GM18907 (cell line): ENCODE data around the gene PRR3.

Experiments
- ATAC-seq: cut with Tn5 transposase; IDR thresholded peaks from one replicate; pipeline ENCODE4 v1.9.1; 2021; ENCODE audit warnings: mild to moderate bottlenecking, moderate library complexity; ENCODE audit not compliant: unreplicated experiment

PRR3 gene

GRCh38 chr6:30570263-30570662 lies 13.2 kb downstream of the PRR3 start:
- no peak for ATAC-seq

- ATAC-seq: peak; percentile 21
Observed at GRCh38 chr6:30570740-30571074, 13.6 kb downstream of the PRR3 start.

- ATAC-seq: peak; percentile 91
Observed at GRCh38 chr6:30571075-30571761, 14.1 kb downstream of the PRR3 start, which contains the start of gene ABCF1. TSS of gene ABCF1 (plus strand) at chr6:30571442. CDS start at chr6:30571488, 46 bp downstream.

GRCh38 chr6:30571762-30572082 lies 14.6 kb downstream of the PRR3 start:
- peak; percentile 1 for ATAC-seq

GRCh38 chr6:30572148-30572547 lies 15.1 kb downstream of the PRR3 start:
- no peak for ATAC-seq

GRCh38 chr6:30573113-30573512 lies 16.0 kb downstream of the PRR3 start:
- ATAC-seq: no peak

GRCh38 chr6:30578051-30578450 lies 21.0 kb downstream of the PRR3 start:
- no peak for ATAC-seq

GRCh38 chr6:30583921-30584320 lies 26.8 kb downstream of the PRR3 start:
- ATAC-seq: no peak

- ATAC-seq: no peak
Observed at GRCh38 chr6:30589754-30590358, 32.8 kb downstream of the PRR3 start.

- no peak for ATAC-seq
Observed at GRCh38 chr6:30590509-30590908, 33.4 kb downstream of the PRR3 start.

GRCh38 chr6:30591008-30591407 lies 33.9 kb downstream of the PRR3 start:
- no peak for ATAC-seq

GRCh38 chr6:30592287-30592686 lies 35.2 kb downstream of the PRR3 start:
- ATAC-seq: no peak

GRCh38 chr6:30597315-30598144 lies 40.4 kb downstream of the PRR3 start:
- ATAC-seq: peak; percentile 52

- no peak for ATAC-seq
Observed at GRCh38 chr6:30598912-30599624, 42.0 kb downstream of the PRR3 start.

- no peak for ATAC-seq
Observed at GRCh38 chr6:30599625-30600324, 42.7 kb downstream of the PRR3 start.

GRCh38 chr6:30600451-30600961 lies 43.4 kb downstream of the PRR3 start:
- no peak for ATAC-seq

- ATAC-seq: no peak
Observed at GRCh38 chr6:30601436-30601814, 44.3 kb downstream of the PRR3 start.

- no peak for ATAC-seq
Observed at GRCh38 chr6:30601815-30602641, 44.9 kb downstream of the PRR3 start.

- ATAC-seq: no peak
Observed at GRCh38 chr6:30603961-30604360, 46.9 kb downstream of the PRR3 start.

- no peak for ATAC-seq
Observed at GRCh38 chr6:30610065-30610464, 53.0 kb downstream of the PRR3 start.
